Stimulated activated CD8-positive, alpha-beta memory T cell treated with anti-CD3 and anti-CD28 coated beads, Interleukin-12 subunit alpha, Interleukin-12 subunit beta, amount 100 ng/mL, for 4 hours (primary cell): ENCODE data around the gene S100A13.
"Not testable (repeated sequence)": the region's sequence is repeated elsewhere in the genome, so short reads cannot be mapped to it uniquely, and the experiment has no call there.

Experiments
- DNase-seq: peaks from one replicate; pipeline ENCODE4 v3.0.0-alpha.2; 2020; ENCODE audit warnings: low read depth

S100A13 gene

GRCh38 chr1:153648000-153648643 lies 20.8 kb upstream of the S100A13 start:
- DNase-seq: no peak

GRCh38 chr1:153647346-153647714 lies 20.0 kb upstream of the S100A13 start:
- no peak for DNase-seq

- no peak for DNase-seq
Measured at GRCh38 chr1:153646672-153647345, 19.5 kb upstream of the S100A13 start.

- no peak for DNase-seq
Measured at GRCh38 chr1:153643816-153644215, 16.5 kb upstream of the S100A13 start.

- no peak for DNase-seq
Measured at GRCh38 chr1:153643100-153643499, 15.8 kb upstream of the S100A13 start.

GRCh38 chr1:153642161-153642560 lies 14.9 kb upstream of the S100A13 start:
- DNase-seq: no peak

- DNase-seq: no peak
Measured at GRCh38 chr1:153640861-153641260, 13.6 kb upstream of the S100A13 start.

GRCh38 chr1:153640213-153640612 lies 12.9 kb upstream of the S100A13 start:
- not testable (repeated sequence) for DNase-seq

- DNase-seq: no peak
Measured at GRCh38 chr1:153639280-153639679, 12.0 kb upstream of the S100A13 start.

GRCh38 chr1:153638261-153638660 lies 11.0 kb upstream of the S100A13 start:
- no peak for DNase-seq

- no peak for DNase-seq
Measured at GRCh38 chr1:153636312-153636711, 9.0 kb upstream of the S100A13 start.

GRCh38 chr1:153635872-153636271 lies 8.6 kb upstream of the S100A13 start:
- no peak for DNase-seq

GRCh38 chr1:153633754-153634665 lies 6.7 kb upstream of the S100A13 start, which contains the start of gene CHTOP:
TSS of gene CHTOP (plus strand) at chr1:153634066. CDS start at chr1:153636589, 2,523 bp downstream.
- DNase-seq: peak; percentile 94

- no peak for DNase-seq
Measured at GRCh38 chr1:153633161-153633753, 6.0 kb upstream of the S100A13 start.

- no peak for DNase-seq
Measured at GRCh38 chr1:153631047-153632022, 4.0 kb upstream of the S100A13 start.

GRCh38 chr1:153630384-153630783 lies 3.1 kb upstream of the S100A13 start:
- DNase-seq: no peak

- DNase-seq: no peak
Measured at GRCh38 chr1:153629971-153630370, 2.7 kb upstream of the S100A13 start.

- DNase-seq: no peak
Measured at GRCh38 chr1:153629343-153629665, 2.0 kb upstream of the S100A13 start.

GRCh38 chr1:153628638-153629342 lies 1.5 kb upstream of the S100A13 start:
- DNase-seq: no peak
